CD14-positive monocyte (primary cell): ENCODE data around the gene SPRED3. TPM values are rescaled to one million over a fixed set of nuclear protein-coding genes. Genes with fewer than 3 reads are reported as not detected.

Source experiments
- DNase-seq, 3 donors: peaks; one replicate each; pipeline ENCODE4 v3.0.0-alpha.2; 2011 to 2022
- H2AFZ ChIP-seq: 2 replicates; pipeline ENCODE4 v1.6.0; 2012; ENCODE audit warnings: mild to moderate bottlenecking, low read depth, low read length, inconsistent platforms; ENCODE audit not compliant: insufficient read depth, poor library complexity, severe bottlenecking
- H3K27ac ChIP-seq, 2 donors: 1 replicate in 1 of 2; 2 replicates in 1 of 2; pipeline ENCODE4 v1.5.1; 2012 to 2013; ENCODE audit warnings: low read length in 2 of 2, control low read depth in 1 of 2, inconsistent platforms in 1 of 2, low read depth in 1 of 2, mild to moderate bottlenecking in 1 of 2
- H3K27me3 ChIP-seq, 2 donors: one replicate each; pipeline versions ENCODE4 v1.6.0 to v1.6.1; 2011 to 2013; ENCODE audit warnings: low read length in 2 of 2; ENCODE audit not compliant: control insufficient read depth in 2 of 2, insufficient read depth in 2 of 2
- H3K36me3 ChIP-seq, 2 donors: replicated peaks in 1 of 2; 1 replicate in 1 of 2; 2 replicates in 1 of 2; pipeline versions ENCODE4 v1.5.1 to v1.6.1; 2012 to 2013; ENCODE audit warnings: low read length in 2 of 2, control low read depth in 1 of 2, inconsistent platforms in 1 of 2, mild to moderate bottlenecking in 1 of 2; ENCODE audit not compliant: insufficient read depth in 2 of 2, control insufficient read depth in 1 of 2
- H3K4me1 ChIP-seq, 2 donors: 1 replicate in 1 of 2; 2 replicates in 1 of 2; pipeline versions ENCODE4 v1.5.1 to v1.6.1; 2012 to 2013; ENCODE audit warnings: low read length in 2 of 2, control low read depth in 1 of 2, inconsistent platforms in 1 of 2, mild to moderate bottlenecking in 1 of 2, moderate library complexity in 1 of 2; ENCODE audit not compliant: insufficient read depth in 2 of 2, control insufficient read depth in 1 of 2
- H3K4me2 ChIP-seq: replicated peaks from 2 replicates; pipeline ENCODE3; 2012; ENCODE audit warnings: low read length, moderate library complexity, mild to moderate bottlenecking; ENCODE audit not compliant: poor library complexity, severe bottlenecking; ENCODE audit errors: extremely low read depth
- H3K4me3 ChIP-seq, 3 experiments: fragments of 200-600 bp in 1 of 3; sonication (generic) in 1 of 3; replicated peaks in 1 of 3; 1 replicate in 2 of 3; 2 replicates in 1 of 3; pipeline ENCODE4 v1.5.1; 2011 to 2013; ENCODE audit warnings: low read length in 3 of 3, mild to moderate bottlenecking in 3 of 3, control low read depth in 2 of 3, low read depth in 2 of 3, inconsistent platforms in 1 of 3, moderate library complexity in 1 of 3
- H3K79me2 ChIP-seq: 2 replicates; pipeline ENCODE4 v1.6.0; 2012; ENCODE audit warnings: mild to moderate bottlenecking, control low read depth, inconsistent platforms, low read length, moderate library complexity; ENCODE audit not compliant: insufficient read depth
- H3K9ac ChIP-seq: 2 replicates; pipeline ENCODE4 v1.6.0; 2017; ENCODE audit warnings: low read length, mild to moderate bottlenecking; ENCODE audit not compliant: insufficient read depth, poor library complexity, severe bottlenecking
- H3K9me3 ChIP-seq, 2 donors: replicated peaks in 1 of 2; 1 replicate in 1 of 2; 2 replicates in 1 of 2; pipeline versions ENCODE4 v1.5.1 to v1.6.1; 2012 to 2013; ENCODE audit warnings: low read length in 2 of 2, control low read depth in 1 of 2; ENCODE audit not compliant: control insufficient read depth in 1 of 2, insufficient read depth in 1 of 2
- H4K20me1 ChIP-seq: 2 replicates; pipeline ENCODE4 v1.6.0; 2012; ENCODE audit warnings: mild to moderate bottlenecking, low read length, control low read depth, moderate library complexity; ENCODE audit not compliant: insufficient read depth
- H3K27ac Mint-ChIP-seq, 7 donors: one replicate each; pipeline ENCODE4 v1.8.0; 2020; ENCODE audit warnings: mild to moderate bottlenecking in 7 of 7, mixed read lengths in 7 of 7, moderate library complexity in 6 of 7, inconsistent platforms in 2 of 7
- H3K27me3 Mint-ChIP-seq, 3 donors: one replicate each; pipeline ENCODE4 v1.8.0; 2021 to 2022; ENCODE audit warnings: low read depth in 3 of 3, mild to moderate bottlenecking in 3 of 3, mixed read lengths in 3 of 3, moderate library complexity in 3 of 3, inconsistent platforms in 1 of 3
- H3K36me3 Mint-ChIP-seq, 2 donors: one replicate each; pipeline ENCODE4 v1.8.0; 2020; ENCODE audit warnings: mixed read lengths in 2 of 2, inconsistent platforms in 1 of 2, mild to moderate bottlenecking in 1 of 2
- H3K4me1 Mint-ChIP-seq: one replicate; pipeline ENCODE4 v1.8.0; 2020; ENCODE audit warnings: mild to moderate bottlenecking, mixed read lengths
- H3K4me3 Mint-ChIP-seq, 2 donors: one replicate each; pipeline ENCODE4 v1.8.0; 2020; ENCODE audit warnings: mild to moderate bottlenecking in 2 of 2, mixed read lengths in 2 of 2, moderate library complexity in 1 of 2
- H3K9me3 Mint-ChIP-seq, 7 donors: one replicate each; pipeline ENCODE4 v1.8.0; 2020 to 2022; ENCODE audit warnings: mixed read lengths in 7 of 7, mild to moderate bottlenecking in 6 of 7, moderate library complexity in 6 of 7, inconsistent platforms in 2 of 7
- CTCF ChIP-seq: fragments of 200-600 bp; IDR thresholded peaks from one replicate; pipeline ENCODE4 v1.8.0; 2022; ENCODE audit warnings: antibody characterized with exemption, mild to moderate bottlenecking
- WGBS: methylation state at CpG from one replicate; pipeline ENCODE4 v1.1.5; 2013; ENCODE audit warnings: missing lambda C conversion rate; ENCODE audit not compliant: insufficient coverage; 5-methylcytosine and 5-hydroxymethylcytosine counted together
- intact Hi-C, 2 donors: fragments of 100-400 bp; cut with micrococcal nuclease; formaldehyde crosslinking; loops; one replicate each; pipeline versions ENCODE4 v1.15.0 to v1.15.1; 2023
- polyA plus RNA-seq, 3 donors: library from polyadenylated mRNA; depleted of rRNA in 1 of 3; unstranded in 2 of 3; stranded (reverse) in 1 of 3; fragments of 300-500 nt in 2 of 3; fragments of >200 nt in 1 of 3; fragmentation: Illumina TruSeq in 2 of 3; gene quantifications; 1 replicate in 2 of 3; 2 replicates in 1 of 3; pipeline ENCODE4 v1.2.3, GENCODE V29; 2012 to 2021

Gene SPRED3
- polyA plus RNA-seq, 3 donors: 0.33 TPM; not detected in 2

- H3K9me3 ChIP-seq: no peaks in the 10 kb centered on the region
- WGBS: no CpG with 5 or more reads among the region's 7 CpGs
- peaks cover 0 to 13% of the 10 kb centered on the region in 2 donors for H3K27me3 ChIP-seq
- H2AFZ ChIP-seq: no peak overlapping the region
- peaks cover 30% of the 10 kb centered on the region for H3K4me1 Mint-ChIP-seq
- no peak for TF ChIP-seq CTCF
- intact Hi-C loops: no loop called here
- H4K20me1 ChIP-seq: no peaks in the 10 kb centered on the region
- H3K27ac ChIP-seq: no peak overlapping the region
- peaks cover 8 to 13% (median 10%) of the 10 kb centered on the region in 3 donors for H3K27me3 Mint-ChIP-seq
- H3K27ac Mint-ChIP-seq: no peak overlapping the region
- H3K36me3 Mint-ChIP-seq: no peaks in the 10 kb centered on the region
- peaks cover 0 to 1% (median 0%) of the 10 kb centered on the region in 7 donors for H3K9me3 Mint-ChIP-seq
- DNase-seq: no peak
- no peak overlapping the region for H3K9ac ChIP-seq
- peaks cover under 1% of the 10 kb centered on the region for H3K79me2 ChIP-seq
- H3K4me1 ChIP-seq: peaks cover 21 to 25% of the 10 kb centered on the region in 2 donors
- no peak overlapping the region for H3K4me3 Mint-ChIP-seq
- no peaks in the 10 kb centered on the region for H3K36me3 ChIP-seq
- no peak overlapping the region for H3K4me3 ChIP-seq
- no peak overlapping the region for H3K4me2 ChIP-seq
Observed at GRCh38 chr19:38430931-38431330, 42.4 kb downstream of the SPRED3 start.

- no peak for TF ChIP-seq CTCF
- H3K79me2 ChIP-seq: no peaks in the 10 kb centered on the region
- H3K4me2 ChIP-seq: peak within 1 kb of the TSS; percentile 43
- no peak within 1 kb of the TSS for H3K27ac ChIP-seq
- peak within 1 kb of the TSS; percentile 52 to 82 for H3K4me3 Mint-ChIP-seq
- H3K27ac Mint-ChIP-seq: peak within 1 kb of the TSS in 3 of 7 donors; percentile 25 to 79 (median 38)
- H3K36me3 Mint-ChIP-seq: no peaks in the 10 kb centered on the region
- peaks cover 10 to 13% (median 10%) of the 10 kb centered on the region in 3 donors for H3K27me3 Mint-ChIP-seq
- H3K27me3 ChIP-seq: peaks cover 0 to 13% of the 10 kb centered on the region in 2 donors
- DNase-seq: peak; percentile 53 to 66 (median 63)
- WGBS: 11% methylated on average over 9 of the region's 20 CpGs
- no peaks in the 10 kb centered on the region for H4K20me1 ChIP-seq
- intact Hi-C loops: no loop called here
- H3K9me3 ChIP-seq: no peaks in the 10 kb centered on the region
- peaks cover 0 to 1% (median 0%) of the 10 kb centered on the region in 7 donors for H3K9me3 Mint-ChIP-seq
- peaks cover 14 to 15% of the 10 kb centered on the region in 2 donors for H3K4me1 ChIP-seq
- peak within 1 kb of the TSS; percentile 41 for H2AFZ ChIP-seq
- H3K36me3 ChIP-seq: no peaks in the 10 kb centered on the region
- no peak within 1 kb of the TSS for H3K9ac ChIP-seq
- peak within 1 kb of the TSS in 1 of 3 experiments; percentile 38 for H3K4me3 ChIP-seq
- H3K4me1 Mint-ChIP-seq: peaks cover 20% of the 10 kb centered on the region
Observed at GRCh38 chr19:38433268-38433733, 44.8 kb downstream of the SPRED3 start, which contains the start of gene RYR1. Gene RYR1 (plus strand): TSS chr19:38433691. CDS start chr19:38433830, 139 bp downstream.
